Vagina (tissue), 2 donors: ENCODE results near the gene SDHAF2.
A peak's percentile ranks its signal among the peaks of the same experiment; 100 is the strongest.

ENCODE experiments used
- POLR2A ChIP-seq, 2 donors: fragments of 450-650 bp; IDR thresholded peaks; one replicate each; pipeline ENCODE4 v1.6.1; 2017; ENCODE audit warnings: antibody characterized with exemption in 2 of 2, mild to moderate bottlenecking in 2 of 2, moderate library complexity in 2 of 2
- POLR2AphosphoS5 ChIP-seq, 2 donors: sonication (generic); formaldehyde crosslinking; IDR thresholded peaks; one replicate each; pipeline ENCODE4 v1.9.0; 2017; ENCODE audit warnings: antibody characterized with exemption in 2 of 2, mild to moderate bottlenecking in 2 of 2, low read depth in 1 of 2; ENCODE audit not compliant: insufficient read depth in 1 of 2
- TF ChIP-seq, protein P1 (sequence below), 3 experiments: fragments of 450-650 bp in 2 of 3; fragments of 200-600 bp in 1 of 3; sonication (generic) in 1 of 3; IDR thresholded peaks; one replicate each; pipeline ENCODE4 v1.5.1; 2017 to 2019; ENCODE audit warnings: antibody characterized with exemption in 3 of 3, mild to moderate bottlenecking in 2 of 3, moderate library complexity in 2 of 3

GRCh38 chr11:61429691-61430582, at the start of gene SDHAF2, which contains the start of gene CPSF7:
- TF ChIP-seq, protein P1, sequence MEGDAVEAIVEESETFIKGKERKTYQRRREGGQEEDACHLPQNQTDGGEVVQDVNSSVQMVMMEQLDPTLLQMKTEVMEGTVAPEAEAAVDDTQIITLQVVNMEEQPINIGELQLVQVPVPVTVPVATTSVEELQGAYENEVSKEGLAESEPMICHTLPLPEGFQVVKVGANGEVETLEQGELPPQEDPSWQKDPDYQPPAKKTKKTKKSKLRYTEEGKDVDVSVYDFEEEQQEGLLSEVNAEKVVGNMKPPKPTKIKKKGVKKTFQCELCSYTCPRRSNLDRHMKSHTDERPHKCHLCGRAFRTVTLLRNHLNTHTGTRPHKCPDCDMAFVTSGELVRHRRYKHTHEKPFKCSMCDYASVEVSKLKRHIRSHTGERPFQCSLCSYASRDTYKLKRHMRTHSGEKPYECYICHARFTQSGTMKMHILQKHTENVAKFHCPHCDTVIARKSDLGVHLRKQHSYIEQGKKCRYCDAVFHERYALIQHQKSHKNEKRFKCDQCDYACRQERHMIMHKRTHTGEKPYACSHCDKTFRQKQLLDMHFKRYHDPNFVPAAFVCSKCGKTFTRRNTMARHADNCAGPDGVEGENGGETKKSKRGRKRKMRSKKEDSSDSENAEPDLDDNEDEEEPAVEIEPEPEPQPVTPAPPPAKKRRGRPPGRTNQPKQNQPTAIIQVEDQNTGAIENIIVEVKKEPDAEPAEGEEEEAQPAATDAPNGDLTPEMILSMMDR (IDR thresholded peaks at IDR 0.05): peak in 1 of 3 experiments; percentile 6
- TF ChIP-seq POLR2A (IDR thresholded peaks at IDR 0.05) (peak in 1 of 2 donors; percentile 62), POLR2AphosphoS5 (IDR thresholded peaks at IDR 0.05; ENCODE audit: insufficient read depth in 1 of 2, low read depth in 1 of 2) (peak; percentile 84 to 91)
